ENCODE results near the gene TEDC2.
"Not testable (repeated sequence)": the region's sequence is repeated elsewhere in the genome, so short reads cannot be mapped to it uniquely, and the experiment has no call there.

Gene TEDC2

GRCh38 chr16:2439598-2439997 lies 20.3 kb upstream of the TEDC2 start:
- H3K9ac ChIP-seq (ENCODE audit: low read length) = no peak overlapping the region
- no peaks in the 10 kb centered on the region for H3K9me2 ChIP-seq (replicated peaks; ENCODE audit: insufficient read depth, low read length)
- H3K79me2 ChIP-seq (ENCODE audit: low read length) = no peaks in the 10 kb centered on the region
- H3K36me3 ChIP-seq (replicated peaks; ENCODE audit: insufficient read depth, low read length) = peaks cover 15% of the 10 kb centered on the region; the same call in 1 of the 2 replicates
- 0 out of 2 replicates have a peak, but pooled peaks cover 9% of the 10 kb centered on the region for H3F3A ChIP-seq (ENCODE audit: insufficient read depth, low read length)
- no peak overlapping the region for H2AFZ ChIP-seq (ENCODE audit: low read length)
- TF ChIP-seq EZH2 (optimal IDR thresholded peaks at IDR 0.05; ENCODE audit: low read depth, low read length) (no peak), CTCF (IDR thresholded peaks at IDR 0.05; ENCODE audit: low read length) (no peak)
- H3K4me1 ChIP-seq (ENCODE audit: low read length) = no peaks in the 10 kb centered on the region
- no peak for DNase-seq
- no peak overlapping the region for H3K27ac ChIP-seq (ENCODE audit: low read length)
- no peaks in the 10 kb centered on the region for H3K27me3 ChIP-seq (replicated peaks; ENCODE audit: insufficient read depth, low read length)
- no peaks in the 10 kb centered on the region for H4K20me1 ChIP-seq (ENCODE audit: insufficient read depth, low read length)
- H3K9me3 ChIP-seq (replicated peaks; ENCODE audit: insufficient read depth, low read length) = no peaks in the 10 kb centered on the region
- H3K4me2 ChIP-seq (ENCODE audit: low read depth, low read length) = no peak overlapping the region
- no peak overlapping the region for H3K4me3 ChIP-seq (ENCODE audit: low read length)

- not testable (repeated sequence) for DNase-seq
Observed at GRCh38 chr16:2441143-2441804, 18.6 kb upstream of the TEDC2 start.

GRCh38 chr16:2443555-2443954 lies 16.4 kb upstream of the TEDC2 start:
- Histone ChIP-seq H3K36me3 (replicated peaks; ENCODE audit: insufficient read depth, low read length) (peaks cover 3% of the 10 kb centered on the region; the same call in 1 of the 2 replicates), H3K79me2 (ENCODE audit: low read length) (peaks cover 7% of the 10 kb centered on the region), H3K27ac (ENCODE audit: low read length) (no peak overlapping the region), H3K4me2 (ENCODE audit: low read depth, low read length) (no peak overlapping the region), H3K9me2 (replicated peaks; ENCODE audit: insufficient read depth, low read length) (no peaks in the 10 kb centered on the region), H3K4me1 (ENCODE audit: low read length) (no peaks in the 10 kb centered on the region), H3K4me3 (ENCODE audit: low read length) (no peak overlapping the region), H3K9ac (ENCODE audit: low read length) (no peak overlapping the region), H3K9me3 (replicated peaks; ENCODE audit: insufficient read depth, low read length) (no peaks in the 10 kb centered on the region), H3F3A (ENCODE audit: insufficient read depth, low read length) (0 out of 2 replicates have a peak, but pooled peaks cover 9% of the 10 kb centered on the region), H4K20me1 (ENCODE audit: insufficient read depth, low read length) (no peaks in the 10 kb centered on the region), H3K27me3 (replicated peaks; ENCODE audit: insufficient read depth, low read length) (no peaks in the 10 kb centered on the region), H2AFZ (ENCODE audit: low read length) (no peak overlapping the region)
- TF ChIP-seq EZH2 (optimal IDR thresholded peaks at IDR 0.05; ENCODE audit: low read depth, low read length) = no peak
- no peak for TF ChIP-seq CTCF (IDR thresholded peaks at IDR 0.05; ENCODE audit: low read length)
- TF ChIP-seq EZH2phosphoT487 (IDR thresholded peaks at IDR 0.05; ENCODE audit: low read length) = no peak
- DNase-seq = no peak

More at GRCh38 chr16:2441143-2441804, 18.6 kb upstream of the TEDC2 start:
- H2AFZ ChIP-seq (ENCODE audit: low read length); H3K9me2 ChIP-seq (replicated peaks; ENCODE audit: insufficient read depth, low read length); H3K4me2 ChIP-seq (ENCODE audit: low read depth, low read length); H3K4me3 ChIP-seq (ENCODE audit: low read length); H3K27me3 ChIP-seq (replicated peaks; ENCODE audit: insufficient read depth, low read length); H3K27ac ChIP-seq (ENCODE audit: low read length); H3F3A ChIP-seq (ENCODE audit: insufficient read depth, low read length); H4K20me1 ChIP-seq (ENCODE audit: insufficient read depth, low read length); H3K79me2 ChIP-seq (ENCODE audit: low read length); H3K9ac ChIP-seq (ENCODE audit: low read length); H3K9me3 ChIP-seq (replicated peaks; ENCODE audit: insufficient read depth, low read length); H3K4me1 ChIP-seq (ENCODE audit: low read length): not testable (repeated sequence)
- peaks cover 12% of the 10 kb centered on the region; the same call in 1 of the 2 replicates for H3K36me3 ChIP-seq (replicated peaks; ENCODE audit: insufficient read depth, low read length)

GRCh38 chr16:2447920-2448583 lies 11.9 kb upstream of the TEDC2 start:
- Histone ChIP-seq H3K79me2 (ENCODE audit: low read length) (peaks cover 7% of the 10 kb centered on the region), H3K9me3 (replicated peaks; ENCODE audit: insufficient read depth, low read length) (no peaks in the 10 kb centered on the region), H3K27ac (ENCODE audit: low read length) (no peak overlapping the region), H3K4me1 (ENCODE audit: low read length) (no peaks in the 10 kb centered on the region), H3F3A (ENCODE audit: insufficient read depth, low read length) (no peaks in the 10 kb centered on the region), H3K36me3 (replicated peaks; ENCODE audit: insufficient read depth, low read length) (no peaks in the 10 kb centered on the region; the same call in 1 of the 2 replicates), H4K20me1 (ENCODE audit: insufficient read depth, low read length) (no peaks in the 10 kb centered on the region), H3K27me3 (replicated peaks; ENCODE audit: insufficient read depth, low read length) (no peaks in the 10 kb centered on the region), H3K9ac (ENCODE audit: low read length) (no peak overlapping the region), H3K4me3 (ENCODE audit: low read length) (no peak overlapping the region), H3K4me2 (ENCODE audit: low read depth, low read length) (no peak overlapping the region), H2AFZ (ENCODE audit: low read length) (no peak overlapping the region), H3K9me2 (replicated peaks; ENCODE audit: insufficient read depth, low read length) (no peaks in the 10 kb centered on the region)
- TF ChIP-seq CTCF (IDR thresholded peaks at IDR 0.05; ENCODE audit: low read length) (no peak), EZH2 (optimal IDR thresholded peaks at IDR 0.05; ENCODE audit: low read depth, low read length) (no peak), EZH2phosphoT487 (IDR thresholded peaks at IDR 0.05; ENCODE audit: low read length) (no peak)
- DNase-seq = no peak
